ENCODE results near the gene CDH4.

GRCh38 chr20:61784801-61785566, 532.9 kb downstream of the CDH4 start:
- TF ChIP-seq, protein P1, sequence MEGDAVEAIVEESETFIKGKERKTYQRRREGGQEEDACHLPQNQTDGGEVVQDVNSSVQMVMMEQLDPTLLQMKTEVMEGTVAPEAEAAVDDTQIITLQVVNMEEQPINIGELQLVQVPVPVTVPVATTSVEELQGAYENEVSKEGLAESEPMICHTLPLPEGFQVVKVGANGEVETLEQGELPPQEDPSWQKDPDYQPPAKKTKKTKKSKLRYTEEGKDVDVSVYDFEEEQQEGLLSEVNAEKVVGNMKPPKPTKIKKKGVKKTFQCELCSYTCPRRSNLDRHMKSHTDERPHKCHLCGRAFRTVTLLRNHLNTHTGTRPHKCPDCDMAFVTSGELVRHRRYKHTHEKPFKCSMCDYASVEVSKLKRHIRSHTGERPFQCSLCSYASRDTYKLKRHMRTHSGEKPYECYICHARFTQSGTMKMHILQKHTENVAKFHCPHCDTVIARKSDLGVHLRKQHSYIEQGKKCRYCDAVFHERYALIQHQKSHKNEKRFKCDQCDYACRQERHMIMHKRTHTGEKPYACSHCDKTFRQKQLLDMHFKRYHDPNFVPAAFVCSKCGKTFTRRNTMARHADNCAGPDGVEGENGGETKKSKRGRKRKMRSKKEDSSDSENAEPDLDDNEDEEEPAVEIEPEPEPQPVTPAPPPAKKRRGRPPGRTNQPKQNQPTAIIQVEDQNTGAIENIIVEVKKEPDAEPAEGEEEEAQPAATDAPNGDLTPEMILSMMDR (conservative IDR thresholded peaks at IDR 0.05; ENCODE audit: low read length), result no peak
- no peak for TF ChIP-seq EZH2phosphoT487 (IDR thresholded peaks at IDR 0.05; ENCODE audit: borderline replicate concordance, low read depth, low read length)

All from OCI-LY7 (cell line).